ENCODE data around the gene TRAPPC14. TPM values are rescaled to one million over a fixed set of nuclear protein-coding genes. Genes with fewer than 3 reads are reported as not detected.
A peak's percentile ranks its signal among the peaks of the same experiment; 100 is the strongest.

The TRAPPC14 gene
- total and polyA plus RNA-seq, 2 of the 8 experiments (the other 6 are each of a cell fraction or from before 2014, with no cell fraction given): 11.9 to 22.1 TPM

- TF ChIP-seq TEAD4 (IDR thresholded peaks at IDR 0.05; ENCODE audit: low read depth, low read length) (no peak), KDM4A (IDR thresholded peaks at IDR 0.05; ENCODE audit: low read depth, low read length, severe bottlenecking) (peak; percentile 57), SIN3A (conservative IDR thresholded peaks at IDR 0.05 in 1 of 2, IDR thresholded peaks at IDR 0.05 in 1 of 2; ENCODE audit: low read depth in 1 of 2, low read length in 2 of 2) (peak; percentile 44 to 46; a peak in 1 of 4 replicates), TAF1 (IDR thresholded peaks at IDR 0.05; ENCODE audit: low read depth, low read length) (peak; percentile 78), PHF8 (conservative IDR thresholded peaks at IDR 0.05; ENCODE audit: low read depth, low read length) (peak; percentile 82), RBBP5 (IDR thresholded peaks at IDR 0.05; ENCODE audit: borderline replicate concordance, low read depth, low read length) (no peak), SIX5 (IDR thresholded peaks at IDR 0.05; ENCODE audit: low read depth, low read length) (no peak), MAFK (IDR thresholded peaks at IDR 0.05; ENCODE audit: low read depth, low read length) (no peak)
- TF ChIP-seq, protein P1, sequence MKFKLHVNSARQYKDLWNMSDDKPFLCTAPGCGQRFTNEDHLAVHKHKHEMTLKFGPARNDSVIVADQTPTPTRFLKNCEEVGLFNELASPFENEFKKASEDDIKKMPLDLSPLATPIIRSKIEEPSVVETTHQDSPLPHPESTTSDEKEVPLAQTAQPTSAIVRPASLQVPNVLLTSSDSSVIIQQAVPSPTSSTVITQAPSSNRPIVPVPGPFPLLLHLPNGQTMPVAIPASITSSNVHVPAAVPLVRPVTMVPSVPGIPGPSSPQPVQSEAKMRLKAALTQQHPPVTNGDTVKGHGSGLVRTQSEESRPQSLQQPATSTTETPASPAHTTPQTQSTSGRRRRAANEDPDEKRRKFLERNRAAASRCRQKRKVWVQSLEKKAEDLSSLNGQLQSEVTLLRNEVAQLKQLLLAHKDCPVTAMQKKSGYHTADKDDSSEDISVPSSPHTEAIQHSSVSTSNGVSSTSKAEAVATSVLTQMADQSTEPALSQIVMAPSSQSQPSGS (IDR thresholded peaks at IDR 0.05; ENCODE audit: low read length): no peak
These were observed 18.8 kb upstream of the TRAPPC14 start, which contains the start of the genes GPC2 and STAG3 (continued) for GRCh38 chr7:100177045-100178001.

Data from H1 (cell line).